Brain microvascular endothelial cell (primary cell): ENCODE results near the gene AFDN.

ENCODE experiments used
- DNase-seq: peaks from one replicate; pipeline ENCODE4 v3.0.0-alpha.2; 2020
- H3K27ac ChIP-seq: fragments of 250-450 bp; sonication (Bioruptor Pico); 2 replicates; pipeline ENCODE4 v1.5.1; 2020; ENCODE audit warnings: mild to moderate bottlenecking, moderate library complexity
- H3K27me3 ChIP-seq: fragments of 250-450 bp; sonication (Bioruptor Pico); replicated peaks from 2 replicates; pipeline ENCODE4 v1.5.1; 2020; ENCODE audit warnings: mild to moderate bottlenecking
- H3K36me3 ChIP-seq: fragments of 250-450 bp; sonication (Bioruptor Pico); replicated peaks from 2 replicates; pipeline ENCODE4 v1.5.1; 2020; ENCODE audit warnings: mild to moderate bottlenecking
- H3K4me3 ChIP-seq: 2 replicates; pipeline ENCODE4 v1.5.1; 2011; ENCODE audit warnings: low read depth, mild to moderate bottlenecking, control low read depth, low read length, moderate library complexity
- CTCF ChIP-seq: IDR thresholded peaks from 2 replicates; pipeline ENCODE4 v1.5.1; 2011; ENCODE audit warnings: low read depth, mild to moderate bottlenecking, moderate library complexity, low read length, control low read depth, inconsistent platforms; ENCODE audit errors: missing control alignments
- in situ Hi-C: cut with HindIII; loops from 2 replicates; pipeline ENCODE4 v1.10.0; 2017; ENCODE audit warnings: low sequenced_read_pairs, low pct_ligation_motif_present

The AFDN gene

GRCh38 chr6:167839343-167839742, 12.6 kb downstream of the AFDN start:
- no peak for TF ChIP-seq CTCF

GRCh38 chr6:167839755-167840154, 13.0 kb downstream of the AFDN start:
- no peak overlapping the region for H3K4me3 ChIP-seq
- no peak for DNase-seq
- in situ Hi-C loops: no loop called here
- TF ChIP-seq CTCF: no peak
- H3K27me3 ChIP-seq: no peaks in the 10 kb centered on the region
- no peak overlapping the region for H3K27ac ChIP-seq
- H3K36me3 ChIP-seq: no peaks in the 10 kb centered on the region

More at GRCh38 chr6:167839343-167839742, 12.6 kb downstream of the AFDN start:
- Histone ChIP-seq H3K27ac (no peak overlapping the region), H3K27me3 (no peaks in the 10 kb centered on the region), H3K4me3 (no peak overlapping the region), H3K36me3 (no peaks in the 10 kb centered on the region)
- in situ Hi-C loops: no loop called here
- DNase-seq: no peak

DNA sequence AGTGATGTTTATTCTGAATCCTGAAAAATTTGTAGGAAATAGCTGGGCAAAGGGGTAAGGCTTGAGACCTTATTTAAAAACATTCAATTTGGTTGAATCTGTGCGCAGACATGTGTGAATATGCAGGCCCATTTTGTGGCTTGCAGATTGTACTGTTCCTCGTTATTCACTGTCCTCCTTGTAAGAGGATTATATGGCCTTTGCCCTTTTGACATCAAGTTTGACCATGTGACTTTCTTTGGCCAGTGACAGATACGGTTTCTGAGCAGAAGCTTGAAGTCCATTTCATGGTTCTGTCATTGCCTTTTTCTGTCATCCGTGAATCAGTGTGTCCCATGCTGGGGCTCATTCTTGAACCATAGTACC, 13.4 kb downstream of the AFDN start:
- H3K4me3 ChIP-seq: no peak overlapping the region
- no peak for TF ChIP-seq CTCF
- no peak for DNase-seq
- in situ Hi-C loops: no loop called here
- no peak overlapping the region for H3K27ac ChIP-seq
- no peaks in the 10 kb centered on the region for H3K27me3 ChIP-seq
- H3K36me3 ChIP-seq: no peaks in the 10 kb centered on the region

DNA sequence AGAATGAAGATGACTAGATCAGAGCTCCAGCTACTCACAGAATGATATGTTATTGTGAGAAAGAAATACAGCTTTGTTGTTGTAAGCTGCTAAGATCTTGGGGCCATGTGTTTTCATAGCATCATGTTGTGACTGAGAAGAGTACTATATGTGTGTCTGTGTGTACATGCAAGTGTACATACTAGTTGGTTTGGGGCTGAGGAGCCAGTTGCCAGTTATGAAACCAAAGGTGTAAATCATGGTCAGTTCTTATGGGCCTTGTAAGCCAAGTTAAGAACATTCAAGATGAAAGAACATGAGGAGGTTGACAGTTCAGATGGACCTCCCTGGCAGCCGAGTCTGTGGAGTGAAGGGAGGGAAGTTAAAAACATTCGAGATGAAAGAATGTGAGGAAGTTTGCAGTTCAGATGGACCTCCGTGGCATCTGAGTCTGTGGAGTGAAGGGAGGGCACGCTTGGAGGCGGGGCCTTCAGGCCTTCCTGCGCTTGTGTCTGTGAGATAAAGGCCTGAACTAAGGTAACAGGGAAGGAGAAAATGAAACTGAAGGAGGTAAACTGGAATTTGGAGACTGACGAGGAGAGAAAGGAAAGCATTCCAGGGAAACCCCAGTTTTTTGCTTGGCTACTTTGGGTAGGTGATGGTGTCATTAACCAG, 13.9 kb downstream of the AFDN start:
- DNase-seq: no peak
- no peaks in the 10 kb centered on the region for H3K27me3 ChIP-seq
- in situ Hi-C loops: no loop called here
- TF ChIP-seq CTCF: no peak
- H3K36me3 ChIP-seq: no peaks in the 10 kb centered on the region
- no peak overlapping the region for H3K4me3 ChIP-seq
- no peak overlapping the region for H3K27ac ChIP-seq

- in situ Hi-C loops: no loop called here
- Histone ChIP-seq H3K4me3 (no peak overlapping the region), H3K36me3 (no peaks in the 10 kb centered on the region), H3K27ac (no peak overlapping the region), H3K27me3 (no peaks in the 10 kb centered on the region)
- TF ChIP-seq CTCF: no peak
- DNase-seq: no peak
Observed at GRCh38 chr6:167841981-167842380, 15.3 kb downstream of the AFDN start.

DNA sequence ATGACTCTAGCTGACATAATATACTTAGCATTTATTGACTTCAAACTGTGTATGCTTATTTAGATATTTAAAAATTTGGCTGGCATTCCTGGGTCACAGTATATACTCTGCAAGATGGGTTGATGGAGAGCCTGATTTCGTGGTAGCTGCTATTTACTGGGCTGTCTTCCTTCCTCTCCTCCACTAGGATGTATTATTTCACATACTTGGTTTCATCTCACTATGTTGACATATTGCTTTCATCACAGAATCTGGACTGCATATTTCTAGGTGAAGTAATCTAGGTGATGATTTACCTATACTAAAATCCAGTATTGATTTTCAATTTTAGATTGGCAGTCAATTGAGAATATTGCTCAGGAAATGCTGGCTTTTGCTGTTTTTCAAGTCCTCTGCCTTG, 15.7 kb downstream of the AFDN start:
- no peaks in the 10 kb centered on the region for H3K27me3 ChIP-seq
- H3K27ac ChIP-seq: no peak overlapping the region
- in situ Hi-C loops: no loop called here
- no peaks in the 10 kb centered on the region for H3K36me3 ChIP-seq
- no peak for TF ChIP-seq CTCF
- no peak overlapping the region for H3K4me3 ChIP-seq
- DNase-seq: no peak
